HT-29 (cell line): ENCODE results near the gene DDN. TPM values are rescaled to one million over a fixed set of nuclear protein-coding genes. Genes with fewer than 3 reads are reported as not detected.
A peak's percentile ranks its signal among the peaks of the same experiment; 100 is the strongest.

Experiments used
- DNase-seq: peaks from one replicate; pipeline ENCODE4 v3.0.0-alpha.2; 2015; ENCODE audit warnings: low spot score
- total RNA-seq: library from RNA; depleted of rRNA; stranded (reverse); fragments of >200 nt; shearing (Covaris generic); gene quantifications from 2 replicates; pipeline ENCODE4 v1.2.3, GENCODE V29; 2014

Gene DDN
- total RNA-seq, 1 experiment from 2014 or later: 0.66 TPM

DNA sequence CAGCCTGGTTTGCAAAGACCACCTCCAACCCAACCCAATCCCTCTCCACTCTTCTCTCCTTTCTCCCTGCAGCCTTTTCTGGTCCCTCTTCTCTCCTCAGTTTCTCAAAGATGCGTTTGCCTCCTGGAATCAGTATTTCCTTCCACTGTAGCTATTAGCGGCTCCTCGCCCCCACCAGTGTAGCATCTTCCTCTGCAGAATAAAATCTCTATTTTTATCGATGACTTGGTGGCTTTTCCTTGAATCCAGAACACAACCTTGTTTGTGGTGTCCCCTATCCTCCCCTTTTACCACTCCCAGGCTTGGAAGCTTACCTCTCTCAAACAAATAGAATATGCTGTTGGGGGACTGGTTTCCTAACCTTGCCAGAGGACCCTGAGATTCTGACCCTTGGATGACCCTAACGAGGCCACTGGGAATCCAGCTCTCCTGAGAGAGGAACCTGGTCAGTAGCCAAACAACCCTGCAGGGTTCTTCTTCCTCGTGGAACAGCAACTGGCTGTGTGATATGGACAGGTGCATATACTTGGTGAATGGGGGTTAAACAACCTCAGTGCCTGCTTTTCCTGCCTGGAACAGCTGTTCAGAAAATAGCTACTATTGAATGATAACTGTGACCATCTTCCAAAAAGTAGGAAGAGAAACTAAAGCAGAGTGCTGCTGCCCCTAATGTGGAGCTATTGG is 16.6 kb downstream of the DDN start:
- DNase-seq: no peak

DNA sequence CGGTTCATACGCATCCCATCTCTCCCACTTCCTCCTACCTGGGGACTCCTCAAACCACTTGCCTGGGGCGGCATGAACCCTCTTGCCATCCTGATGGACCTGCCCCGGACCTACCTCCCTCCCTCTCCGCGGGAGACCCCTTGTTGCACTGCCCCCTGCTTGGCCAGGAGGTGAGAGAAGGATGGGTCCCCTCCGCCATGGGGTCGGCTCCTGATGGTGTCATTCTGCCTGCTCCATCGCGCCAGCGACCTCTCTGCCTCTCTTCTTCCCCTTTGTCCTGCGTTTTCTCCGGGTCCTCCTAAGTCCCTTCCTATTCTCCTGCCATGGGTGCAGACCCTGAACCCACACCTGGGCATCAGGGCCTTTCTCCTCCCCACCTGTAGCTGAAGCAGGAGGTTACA is 17.4 kb downstream of the DDN start:
- no peak for DNase-seq

DNA sequence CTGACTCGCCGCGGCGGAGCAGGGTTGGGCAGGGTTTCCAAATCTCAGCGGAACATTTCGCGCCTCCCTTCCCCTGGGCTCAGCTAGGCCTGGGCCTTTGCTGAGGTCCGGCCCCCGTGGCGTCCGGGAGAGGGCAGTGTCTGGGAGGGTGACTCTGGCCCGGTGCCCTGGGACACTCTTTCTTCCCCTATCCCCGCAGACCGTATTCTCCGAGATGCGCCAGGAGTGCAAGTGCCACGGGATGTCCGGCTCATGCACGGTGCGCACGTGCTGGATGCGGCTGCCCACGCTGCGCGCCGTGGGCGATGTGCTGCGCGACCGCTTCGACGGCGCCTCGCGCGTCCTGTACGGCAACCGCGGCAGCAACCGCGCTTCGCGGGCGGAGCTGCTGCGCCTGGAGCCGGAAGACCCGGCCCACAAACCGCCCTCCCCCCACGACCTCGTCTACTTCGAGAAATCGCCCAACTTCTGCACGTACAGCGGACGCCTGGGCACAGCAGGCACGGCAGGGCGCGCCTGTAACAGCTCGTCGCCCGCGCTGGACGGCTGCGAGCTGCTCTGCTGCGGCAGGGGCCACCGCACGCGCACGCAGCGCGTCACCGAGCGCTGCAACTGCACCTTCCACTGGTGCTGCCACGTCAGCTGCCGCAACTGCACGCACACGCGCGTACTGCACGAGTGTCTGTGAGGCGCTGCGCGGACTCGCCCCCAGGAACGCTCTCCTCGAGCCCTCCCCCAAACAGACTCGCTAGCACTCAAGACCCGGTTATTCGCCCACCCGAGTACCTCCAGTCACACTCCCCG is 18.0 kb downstream of the DDN start:
- no peak for DNase-seq

DNA sequence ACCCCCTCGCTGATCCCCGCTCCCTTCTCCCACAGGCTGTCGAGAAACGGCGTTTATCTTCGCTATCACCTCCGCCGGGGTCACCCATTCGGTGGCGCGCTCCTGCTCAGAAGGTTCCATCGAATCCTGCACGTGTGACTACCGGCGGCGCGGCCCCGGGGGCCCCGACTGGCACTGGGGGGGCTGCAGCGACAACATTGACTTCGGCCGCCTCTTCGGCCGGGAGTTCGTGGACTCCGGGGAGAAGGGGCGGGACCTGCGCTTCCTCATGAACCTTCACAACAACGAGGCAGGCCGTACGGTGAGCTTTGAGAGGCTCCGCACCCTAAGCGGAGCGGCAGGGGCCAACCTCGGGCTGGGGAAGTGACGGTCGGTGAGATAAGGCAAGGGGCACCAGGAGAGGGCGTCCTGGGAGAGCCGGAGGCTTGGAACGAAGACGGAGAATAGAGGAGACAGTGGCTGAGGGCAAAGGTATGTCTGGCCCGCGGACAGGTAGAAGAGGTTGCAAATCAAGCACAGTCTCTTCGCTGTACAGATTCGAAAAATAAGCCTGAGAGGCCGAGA is 18.7 kb downstream of the DDN start:
- no peak for DNase-seq

DNA sequence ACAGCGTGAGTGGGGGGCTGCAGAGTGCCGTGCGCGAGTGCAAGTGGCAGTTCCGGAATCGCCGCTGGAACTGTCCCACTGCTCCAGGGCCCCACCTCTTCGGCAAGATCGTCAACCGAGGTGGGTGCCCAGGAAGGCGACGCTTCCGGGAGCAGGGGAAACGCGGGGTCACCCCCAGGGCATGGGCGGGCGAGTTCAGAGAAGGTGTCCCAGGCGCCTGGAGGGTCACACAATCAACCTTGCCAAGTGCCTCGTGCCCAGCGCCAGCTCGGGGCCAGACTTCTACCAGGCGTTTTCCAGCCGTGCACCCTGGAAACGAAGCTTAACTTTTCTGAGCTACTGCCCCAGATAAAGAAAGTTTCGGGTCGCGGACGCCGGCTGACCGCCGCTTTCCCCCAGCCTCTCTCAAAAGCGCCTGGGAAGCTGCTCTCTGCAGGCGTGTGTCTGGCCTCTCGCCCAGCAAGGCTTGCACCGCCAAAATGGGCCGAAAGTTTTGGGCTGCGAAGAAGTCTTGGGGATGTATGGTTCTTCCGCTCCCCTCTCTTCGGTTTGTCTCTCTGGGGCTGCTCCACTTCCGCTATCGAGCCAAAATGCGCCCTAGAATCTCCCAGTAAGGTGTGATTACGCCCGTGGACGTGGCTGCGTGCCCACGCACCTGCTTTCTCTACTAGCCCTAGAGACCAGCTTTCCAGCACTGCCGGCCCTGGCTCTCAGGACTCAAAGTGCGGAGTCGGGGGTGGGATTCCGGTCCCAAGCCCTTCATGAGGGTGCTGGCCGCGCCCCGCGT is 19.4 kb downstream of the DDN start:
- DNase-seq: no peak

DNA sequence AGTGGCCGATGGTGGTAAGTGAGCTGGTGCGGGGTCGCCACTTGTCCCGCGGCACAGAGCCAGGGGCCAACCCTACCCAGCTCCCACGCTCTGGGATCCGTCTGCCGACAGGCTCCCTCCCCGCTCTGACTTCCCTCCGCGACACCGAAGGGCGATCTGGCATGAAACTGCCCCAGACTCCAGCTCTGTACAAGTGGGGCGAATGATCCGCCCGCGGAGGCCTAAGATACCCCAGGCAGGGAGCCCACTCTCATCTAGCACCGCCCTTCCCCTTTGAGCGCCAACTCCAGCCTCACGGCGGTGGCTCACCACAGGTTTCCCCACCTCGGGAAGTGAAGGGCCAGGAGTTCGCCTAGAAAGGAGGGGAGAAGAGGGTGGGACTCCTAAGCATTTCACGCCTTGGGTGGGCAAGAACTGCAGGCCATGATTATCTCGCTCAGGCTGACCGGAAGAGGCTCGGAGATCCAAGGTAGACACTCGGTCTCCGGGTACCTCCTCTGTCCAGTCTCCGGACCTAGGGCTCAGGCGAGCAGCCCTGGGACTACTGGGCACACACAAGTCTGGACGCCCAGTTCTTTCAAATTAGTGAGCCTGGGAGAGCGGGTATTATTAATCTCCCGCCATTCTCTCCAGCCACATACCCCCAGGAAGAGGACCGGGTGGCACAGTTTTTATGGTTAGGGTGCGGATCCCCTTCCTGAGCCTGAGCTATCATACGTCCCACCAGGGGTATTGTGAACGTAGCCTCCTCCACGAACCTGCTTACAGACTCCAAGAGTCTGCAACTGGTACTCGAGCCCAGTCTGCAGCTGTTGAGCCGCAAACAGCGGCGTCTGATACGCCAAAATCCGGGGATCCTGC is 20.2 kb downstream of the DDN start:
- no peak for DNase-seq

DNA sequence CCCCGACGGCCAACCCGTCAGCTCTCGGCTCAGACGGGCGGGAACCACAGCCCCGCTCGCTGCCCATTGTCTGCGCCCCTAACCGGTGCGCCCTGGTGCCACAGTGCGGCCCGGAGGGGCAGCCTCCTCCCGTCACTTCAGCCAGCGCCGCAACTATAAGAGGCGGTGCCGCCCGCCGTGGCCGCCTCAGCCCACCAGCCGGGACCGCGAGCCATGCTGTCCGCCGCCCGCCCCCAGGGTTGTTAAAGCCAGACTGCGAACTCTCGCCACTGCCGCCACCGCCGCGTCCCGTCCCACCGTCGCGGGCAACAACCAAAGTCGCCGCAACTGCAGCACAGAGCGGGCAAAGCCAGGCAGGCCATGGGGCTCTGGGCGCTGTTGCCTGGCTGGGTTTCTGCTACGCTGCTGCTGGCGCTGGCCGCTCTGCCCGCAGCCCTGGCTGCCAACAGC is 20.9 kb downstream of the DDN start, which contains the start of gene WNT1:
WNT1 (plus strand) TSS at position 32 of the 450 bp plus-strand sequence; CDS start at position 361, 329 bp downstream.
- no peak for DNase-seq

DNA sequence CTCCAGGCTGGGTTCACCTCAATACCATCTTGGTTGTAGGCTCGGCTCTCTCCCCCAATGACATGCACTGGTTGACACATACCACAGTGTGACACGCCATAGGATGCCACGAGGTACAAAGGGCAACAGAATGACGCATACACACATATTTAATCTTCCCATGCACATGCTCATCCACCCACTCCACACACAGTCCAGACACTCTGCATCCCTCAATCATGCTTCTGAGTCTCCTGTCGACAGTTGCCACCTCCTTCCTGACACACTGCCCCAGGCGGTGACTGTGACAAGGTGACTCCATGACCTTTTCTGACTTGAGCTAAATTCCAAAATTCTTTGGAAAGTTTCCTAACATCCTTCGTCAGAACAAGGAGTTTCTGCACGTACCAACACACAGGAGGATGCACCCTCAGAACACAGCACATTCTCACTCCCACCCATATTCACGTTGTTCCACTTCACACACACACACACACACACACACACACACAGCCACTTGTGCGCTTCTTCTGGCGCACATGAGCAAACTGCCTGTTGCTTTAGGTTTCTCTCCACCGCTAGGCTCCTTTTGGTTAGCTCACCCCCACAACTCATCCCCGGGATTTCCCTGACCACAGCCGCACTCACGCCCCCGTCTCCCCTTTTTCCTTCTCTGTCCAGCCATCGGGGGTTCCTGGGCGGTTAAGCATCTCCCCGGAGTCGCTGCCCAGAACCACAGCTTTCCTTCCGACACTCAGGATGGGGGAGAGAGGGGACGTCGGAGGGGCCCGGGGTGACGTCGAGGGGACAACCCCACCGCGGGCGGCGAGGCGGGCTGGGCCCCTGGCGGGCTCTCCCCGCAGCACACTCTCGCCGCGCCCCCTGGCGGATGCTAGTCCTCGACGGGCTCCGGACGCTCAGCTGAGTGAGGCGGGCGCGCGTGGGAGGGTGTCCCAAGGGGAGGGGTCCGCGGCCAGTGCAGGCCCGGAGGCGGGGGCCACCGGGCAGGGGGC is 21.6 kb downstream of the DDN start:
- peak; percentile 54 for DNase-seq

DNA sequence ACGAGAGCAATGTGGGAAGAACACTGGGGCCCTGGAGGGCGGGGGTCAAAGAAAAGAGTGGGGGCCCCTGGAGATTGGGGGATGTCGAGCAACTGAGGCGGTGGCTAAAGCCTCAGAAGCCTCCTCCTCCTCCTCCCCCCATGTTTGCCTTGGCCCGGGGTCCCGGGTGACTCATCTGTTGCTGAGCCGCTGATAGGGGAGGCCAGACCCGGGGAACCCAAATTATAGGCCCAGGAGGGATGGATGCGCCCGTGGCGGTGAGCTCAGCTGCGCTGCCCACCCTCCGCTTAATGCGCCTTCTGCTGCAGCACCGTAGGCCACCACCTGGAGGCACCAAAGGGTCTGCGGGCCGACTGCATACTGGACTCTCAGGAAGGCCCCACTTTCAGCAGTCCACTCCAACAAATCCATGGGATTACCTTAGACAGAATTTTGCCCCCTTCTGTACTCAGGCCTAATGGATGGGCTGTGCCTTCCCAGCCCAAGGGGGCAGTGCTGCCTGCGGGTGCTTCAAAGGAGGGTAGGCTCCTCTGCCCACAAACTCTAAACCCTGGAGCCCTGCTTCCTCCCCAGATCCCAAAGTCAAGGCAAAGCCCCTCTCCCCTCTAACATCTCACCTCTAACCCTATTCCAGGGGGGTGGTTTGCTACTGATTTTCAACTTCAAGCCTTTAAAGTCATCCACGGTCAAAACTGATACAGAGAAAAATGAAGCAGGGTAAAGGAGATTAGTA is 25.1 kb downstream of the DDN start:
- DNase-seq: no peak

DNA sequence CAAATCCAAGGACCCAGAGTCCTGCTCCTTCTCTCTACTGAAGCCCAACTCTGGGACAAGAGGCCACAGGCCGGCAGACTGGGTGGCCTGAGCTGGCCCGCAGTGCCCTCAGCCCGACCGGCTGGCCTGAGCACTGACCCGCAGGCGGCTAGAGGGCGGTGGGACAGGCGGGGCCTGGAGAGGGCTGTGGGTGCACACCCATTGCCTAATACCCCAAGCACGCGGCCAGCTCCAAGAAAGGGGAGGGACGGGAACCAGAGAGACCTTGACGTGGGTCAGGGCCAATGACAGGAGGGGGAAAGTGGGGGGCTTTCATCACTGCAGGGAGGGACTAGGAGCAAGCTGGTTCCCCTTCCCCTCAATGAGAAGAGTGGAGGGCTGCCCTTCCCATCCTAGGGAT is 25.6 kb downstream of the DDN start:
- DNase-seq: no peak

DNA sequence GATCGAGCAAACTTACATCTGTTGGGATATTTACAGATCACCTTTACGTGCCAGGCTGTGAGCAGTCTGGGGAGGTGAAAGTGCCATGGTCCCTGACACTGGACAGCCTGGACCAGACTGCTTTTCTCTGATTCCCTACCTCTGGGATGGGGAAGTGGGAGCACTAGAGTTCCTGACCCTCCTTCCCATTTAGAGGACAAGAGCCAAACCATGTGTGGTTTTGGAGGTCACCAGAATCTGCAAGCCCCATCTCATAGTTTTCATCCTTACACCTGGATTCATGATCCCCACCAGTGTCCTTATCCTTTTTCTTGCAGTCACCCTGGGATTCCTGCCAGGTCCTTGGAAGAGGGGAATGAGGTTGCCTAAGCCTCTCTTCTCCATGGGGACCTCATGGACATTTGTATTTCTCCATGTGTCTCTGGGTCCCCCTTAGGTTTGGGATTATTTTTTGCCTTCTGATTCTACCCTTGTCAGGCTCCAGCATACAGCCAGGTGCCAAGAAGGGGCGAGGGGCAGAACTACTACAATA is 26.2 kb downstream of the DDN start:
- no peak for DNase-seq

DNA sequence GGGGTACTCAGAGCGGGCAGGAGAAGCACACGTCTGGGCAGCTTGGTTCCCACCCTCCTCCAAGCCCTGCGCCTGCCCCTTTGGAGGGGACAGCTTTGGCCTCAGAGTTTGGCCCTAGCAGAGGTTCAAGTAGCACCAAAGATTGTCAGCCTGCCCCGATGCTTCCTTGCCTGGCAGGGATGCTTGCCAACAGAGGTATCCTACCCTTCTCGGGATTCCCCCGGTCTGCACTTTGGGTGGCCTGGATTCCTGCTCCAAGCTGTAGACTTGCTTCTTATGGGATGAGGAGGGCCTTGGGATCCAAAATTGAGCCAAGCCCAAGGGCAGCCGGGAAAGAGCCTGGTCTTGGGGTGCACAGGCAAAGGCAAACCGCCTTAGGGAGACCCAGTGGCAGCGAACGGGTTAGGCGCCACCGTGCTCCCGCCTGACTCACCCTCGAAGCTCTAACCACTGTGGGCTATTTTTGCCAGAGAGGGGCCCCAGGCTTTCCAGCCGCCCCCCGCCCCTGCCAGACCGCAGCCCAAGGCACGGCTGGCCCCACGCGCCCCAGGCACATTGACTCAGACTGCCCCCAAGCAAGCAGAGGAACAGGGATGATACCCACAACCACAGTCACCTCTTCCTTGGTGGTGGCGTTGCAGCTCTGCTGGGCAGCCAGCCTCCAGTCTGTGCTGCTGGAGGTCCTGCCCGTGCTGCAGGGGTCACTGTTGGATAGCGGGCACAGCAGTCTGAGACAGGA is 26.8 kb downstream of the DDN start:
- DNase-seq: no peak

DNA sequence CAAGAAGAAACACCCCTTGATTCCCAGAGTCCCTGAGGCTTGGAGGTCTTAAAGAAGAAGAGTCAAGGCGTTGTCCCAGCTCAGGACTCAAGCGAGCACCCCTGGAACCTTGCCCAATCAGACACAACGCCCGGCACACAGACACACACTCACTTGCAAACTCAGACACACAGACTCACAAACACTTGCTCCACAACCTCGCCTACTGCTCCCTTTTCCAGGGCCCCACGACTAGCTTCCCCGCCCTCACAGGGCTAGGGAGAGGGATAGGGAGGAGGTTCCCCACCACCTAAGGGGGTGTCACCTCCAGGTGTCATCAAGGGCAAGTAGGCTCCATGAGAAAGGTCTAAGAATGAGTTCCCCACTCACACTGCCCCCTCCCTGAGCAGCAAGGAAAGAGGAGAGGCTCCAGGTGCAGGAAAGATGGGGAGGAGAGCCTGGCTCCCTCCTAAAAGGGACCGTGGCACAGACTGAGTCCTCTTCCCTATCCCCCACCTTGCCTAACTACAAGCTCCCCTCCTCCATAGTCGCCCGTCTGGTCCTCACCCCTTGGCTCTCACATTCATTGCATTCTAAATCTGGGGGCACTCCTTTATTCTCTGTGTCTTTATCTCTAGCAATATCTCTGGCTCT is 28.4 kb downstream of the DDN start:
- no peak for DNase-seq

DNA sequence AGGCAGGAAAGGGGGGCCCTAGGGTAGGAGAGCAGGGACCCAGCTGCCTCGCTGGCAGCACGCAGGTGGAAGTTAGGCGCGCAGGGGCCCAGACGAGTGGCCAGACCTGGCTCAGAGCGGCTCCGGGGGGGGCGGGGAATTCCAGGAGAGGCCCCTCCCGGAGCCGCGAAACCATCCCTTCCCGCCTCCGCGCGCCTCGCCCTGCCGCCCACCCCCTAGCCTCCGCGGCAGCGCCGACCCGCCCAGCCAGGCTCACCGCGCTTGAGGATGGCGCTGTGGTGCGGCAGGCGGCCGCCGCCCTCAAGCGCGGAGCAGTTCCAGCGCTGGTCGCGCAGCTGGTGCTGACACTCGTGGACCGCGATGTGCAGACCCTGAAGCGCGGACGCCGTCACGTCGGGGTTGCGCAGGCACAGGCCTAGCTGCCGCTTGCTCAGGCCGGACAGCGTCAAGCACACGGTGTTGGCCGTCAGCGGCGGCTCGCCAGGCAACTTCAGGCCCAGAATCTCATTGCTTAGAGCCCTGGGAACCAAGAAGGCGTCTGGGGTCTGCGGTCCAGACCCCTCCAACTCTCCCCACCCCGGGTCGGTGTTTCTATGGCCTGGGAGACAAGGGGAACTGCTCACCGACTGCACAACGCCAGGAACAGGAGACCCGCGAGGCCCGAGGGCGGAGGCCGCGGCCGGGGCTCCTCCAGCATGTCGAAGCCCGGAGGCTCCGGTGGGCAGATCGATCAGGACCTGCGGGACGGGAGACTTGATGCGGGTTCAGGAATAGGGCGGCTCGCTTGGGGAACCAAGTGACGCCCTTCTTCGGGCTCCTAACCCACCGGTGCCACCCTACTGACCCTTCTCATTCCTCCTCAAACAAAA is 29.1 kb downstream of the DDN start:
- DNase-seq: no peak

DNA sequence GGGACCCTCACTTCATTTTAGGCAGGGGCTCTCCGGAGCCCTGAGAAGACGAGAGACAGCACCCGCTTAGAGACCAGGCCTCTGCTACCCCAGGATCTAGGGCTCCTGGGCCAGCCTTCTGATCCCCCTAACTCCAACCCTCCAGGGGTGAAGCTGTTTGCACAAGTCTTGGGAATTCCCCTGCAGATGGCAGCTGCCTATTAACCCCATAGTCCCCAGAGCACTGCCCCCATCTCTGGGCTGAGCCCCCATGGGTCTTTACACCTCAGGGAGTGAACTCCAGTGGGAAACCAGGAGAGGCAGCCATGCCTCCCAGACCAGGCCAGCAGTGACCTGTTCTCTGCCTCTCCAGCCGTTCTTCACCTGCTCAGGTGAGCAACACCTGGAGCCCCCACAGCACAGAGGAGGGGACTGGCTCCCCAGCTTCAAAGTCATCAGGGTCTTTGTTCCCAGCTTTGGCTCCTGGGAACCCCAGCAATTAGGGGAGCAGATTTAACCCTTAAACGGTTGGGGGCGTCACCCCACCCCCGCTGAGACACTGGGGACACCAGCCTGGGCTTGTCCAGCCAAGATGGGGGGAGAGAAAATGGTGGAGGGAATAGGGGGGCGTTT is 29.9 kb downstream of the DDN start:
- no peak for DNase-seq

DNA sequence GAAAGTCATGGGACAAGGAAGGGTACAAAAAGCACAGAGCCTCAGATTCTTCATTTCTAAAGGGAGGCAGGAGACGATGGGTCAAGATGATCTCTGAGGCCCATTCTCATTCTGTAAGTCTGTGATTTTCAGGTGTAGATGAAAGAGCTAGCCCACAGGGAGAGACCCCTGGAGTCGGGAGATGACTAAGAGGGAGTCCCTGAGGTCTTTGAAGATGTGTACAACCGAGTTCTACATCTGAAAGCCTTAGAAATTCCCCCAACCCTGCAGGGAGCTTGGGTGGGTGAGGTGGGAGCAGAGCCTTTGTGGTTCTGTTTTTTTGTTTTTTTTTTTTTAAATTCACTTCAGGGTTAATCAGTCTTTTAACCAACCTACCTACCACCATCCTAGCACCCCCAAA is 30.7 kb downstream of the DDN start:
- DNase-seq: no peak
